T-cell (primary cell): ENCODE results near the gene RTP2. TPM values are rescaled to one million over a fixed set of nuclear protein-coding genes. Genes with fewer than 3 reads are reported as not detected.

Experiments
- ATAC-seq, 4 experiments: fragments of 200-7000 bp in 3 of 4; fragments of 150-1000 bp in 1 of 4; cut with Tn5 transposase; replicated peaks in 1 of 4; 1 replicate in 3 of 4; 2 replicates in 1 of 4; pipeline ENCODE4 v1.10.0; 2021; ENCODE audit warnings: moderate library complexity in 3 of 4, mild to moderate bottlenecking in 2 of 4, moderate number of reproducible peaks in 1 of 4
- CTCF ChIA-PET, 2 donors: fragments of 300-600 bp; sonication (Branson Sonifier 250); formaldehyde crosslinking; loops; one replicate each; lab custom pipeline; 2022; ENCODE audit warnings: antibody characterized with exemption in 2 of 2; lab: Charles Lee
- POLR2A ChIA-PET, 2 donors: fragments of 300-600 bp; sonication (Branson Sonifier 250); formaldehyde crosslinking; loops; one replicate each; lab custom pipeline; 2022; ENCODE audit warnings: antibody characterized with exemption in 2 of 2; lab: Charles Lee
- DNase-seq, 35 experiments: peaks; one replicate each; pipeline versions ENCODE4 v3.0.0 to v3.0.0-alpha.2; 2013 to 2023
- H3K27ac ChIP-seq: one replicate; pipeline ENCODE4 v1.5.1; 2013; ENCODE audit warnings: low read length
- H3K27me3 ChIP-seq, 2 experiments: replicated peaks in 1 of 2; 1 replicate in 1 of 2; 2 replicates in 1 of 2; pipeline versions ENCODE4 v1.6.1 to v1.7.0; 2013; ENCODE audit warnings: low read length in 1 of 2, mixed read lengths in 1 of 2; ENCODE audit not compliant: control insufficient read depth in 2 of 2, insufficient read depth in 2 of 2; ENCODE audit errors: extremely low read depth in 1 of 2
- H3K36me3 ChIP-seq, 2 donors: 1 replicate in 1 of 2; 2 replicates in 1 of 2; pipeline versions ENCODE4 v1.6.1 to v1.7.0; 2013; ENCODE audit warnings: low read length in 1 of 2; ENCODE audit not compliant: control insufficient read depth in 2 of 2, insufficient read depth in 1 of 2; ENCODE audit errors: extremely low read depth in 1 of 2
- H3K4me1 ChIP-seq, 2 experiments: 1 replicate in 1 of 2; 2 replicates in 1 of 2; pipeline versions ENCODE4 v1.6.1 to v1.7.0; 2013; ENCODE audit warnings: low read length in 2 of 2, mixed read lengths in 1 of 2; ENCODE audit not compliant: insufficient read depth in 2 of 2, control insufficient read depth in 1 of 2; ENCODE audit errors: extremely low read depth in 1 of 2
- H3K4me3 ChIP-seq, 2 donors: 1 replicate in 1 of 2; 2 replicates in 1 of 2; pipeline versions ENCODE4 v1.5.1 to v1.7.0; 2013; ENCODE audit warnings: mild to moderate bottlenecking in 2 of 2, low read length in 1 of 2, moderate library complexity in 1 of 2; ENCODE audit not compliant: control insufficient read depth in 1 of 2; ENCODE audit errors: extremely low read depth in 1 of 2
- H3K9me3 ChIP-seq: 2 replicates; pipeline ENCODE4 v1.7.0; 2013
- H3K27ac Mint-ChIP-seq, 2 donors: one replicate each; pipeline ENCODE4 v1.8.0; 2020 to 2021; ENCODE audit warnings: mild to moderate bottlenecking in 2 of 2, mixed read lengths in 2 of 2
- H3K27me3 Mint-ChIP-seq, 2 donors: one replicate each; pipeline ENCODE4 v1.8.0; 2021 to 2022; ENCODE audit warnings: mixed read lengths in 2 of 2
- H3K36me3 Mint-ChIP-seq: one replicate; pipeline ENCODE4 v1.8.0; 2021; ENCODE audit warnings: mixed read lengths
- H3K4me1 Mint-ChIP-seq, 3 donors: one replicate each; pipeline ENCODE4 v1.8.0; 2020 to 2022; ENCODE audit warnings: mixed read lengths in 3 of 3, mild to moderate bottlenecking in 1 of 3
- H3K4me3 Mint-ChIP-seq, 3 donors: one replicate each; pipeline ENCODE4 v1.8.0; 2020 to 2022; ENCODE audit warnings: mild to moderate bottlenecking in 3 of 3, mixed read lengths in 3 of 3, moderate library complexity in 3 of 3
- H3K9me3 Mint-ChIP-seq, 3 donors: one replicate each; pipeline ENCODE4 v1.8.0; 2020 to 2022; ENCODE audit warnings: mixed read lengths in 3 of 3
- WGBS: methylation state at CpG from one replicate; pipeline ENCODE4 v1.1.5; 2013; ENCODE audit warnings: missing lambda C conversion rate; ENCODE audit not compliant: insufficient coverage; 5-methylcytosine and 5-hydroxymethylcytosine counted together
- total RNA-seq, 35 experiments: library from RNA in 6 of 35; stranded (reverse) in 6 of 35; fragments of 120-200 nt in 1 of 35; gene quantifications; one replicate each; pipeline versions ENCODE4 v1.2.1 to v1.2.4 and lab custom pipeline; 2013 to 2026

The RTP2 gene, protein sequence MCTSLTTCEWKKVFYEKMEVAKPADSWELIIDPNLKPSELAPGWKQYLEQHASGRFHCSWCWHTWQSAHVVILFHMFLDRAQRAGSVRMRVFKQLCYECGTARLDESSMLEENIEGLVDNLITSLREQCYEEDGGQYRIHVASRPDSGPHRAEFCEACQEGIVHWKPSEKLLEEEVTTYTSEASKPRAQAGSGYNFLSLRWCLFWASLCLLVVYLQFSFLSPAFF
- not detected for total RNA-seq
- total RNA-seq (2013): not detected
- total RNA-seq (lab: John Stamatoyannopoulos, UW): 0 to 0.08 (median 0) reads per million in 29 experiments

DNA sequence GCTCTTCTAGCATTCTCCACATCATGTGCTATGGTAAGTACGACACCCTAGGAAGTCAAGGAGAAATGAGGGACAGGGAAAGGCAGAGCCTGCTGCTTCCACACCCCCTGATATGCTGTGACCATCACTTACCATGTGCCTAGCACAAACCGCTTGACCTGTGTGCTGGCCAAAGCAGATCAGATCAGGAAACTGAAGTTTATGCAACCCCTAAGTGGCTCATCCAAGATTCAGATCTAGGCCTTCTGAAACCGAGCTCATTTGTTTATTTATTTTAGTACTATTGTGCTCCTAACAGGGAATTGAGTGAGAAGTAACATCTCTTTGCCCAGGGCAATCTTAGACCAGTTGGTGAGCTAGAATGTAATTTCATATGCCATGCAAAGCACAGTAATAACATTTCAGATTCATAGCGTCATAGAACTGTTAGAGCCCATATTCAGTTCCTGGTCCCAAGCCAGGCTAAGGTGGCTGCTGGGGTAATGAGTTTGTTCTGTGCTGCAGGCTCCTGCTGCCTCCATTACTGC is at the start of gene RTP2:
Gene RTP2, minus strand, starts transcription at position 51 of the 527 bp plus-strand sequence. CDS start 429 bp downstream, outside the sequence.
- H3K4me3 Mint-ChIP-seq: no peak within 1 kb of the TSS
- ChIA-PET CTCF (interaction anchor here (0.6 to 1.9 kb wide), 6 partner anchors 8 to 386 kb away, joined by 3 to 7 read pairs (median 3); no protein-coding TSS in a partner anchor), POLR2A (no interaction called here)

DNA sequence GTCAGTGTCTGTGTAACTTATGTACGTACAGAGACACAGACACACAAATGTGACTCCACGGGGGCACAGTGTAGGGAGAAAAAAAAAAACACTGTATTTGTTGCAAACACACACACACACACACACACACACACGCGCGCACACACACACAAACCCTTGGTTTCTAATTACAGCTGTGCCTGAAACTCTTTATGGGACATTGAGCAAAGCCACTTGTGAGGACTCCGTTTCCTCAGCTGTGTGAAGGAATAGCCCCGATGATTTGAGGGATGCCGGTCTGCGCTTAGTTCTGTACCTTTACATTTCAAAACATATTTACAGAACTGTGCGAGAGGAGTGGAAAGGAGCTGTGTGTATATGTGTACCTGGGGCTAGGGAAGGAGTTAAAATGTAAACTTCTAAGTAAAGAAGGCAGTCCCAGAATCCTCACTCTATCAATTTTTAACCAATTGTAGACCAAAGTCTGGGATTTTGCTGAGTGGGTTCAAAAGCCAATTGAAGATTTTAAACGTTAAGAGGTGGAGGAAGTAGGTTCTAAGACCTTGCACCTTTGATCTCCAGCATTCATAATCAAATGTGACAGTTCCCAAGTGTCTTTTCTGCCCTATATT is 48.3 kb upstream of the RTP2 start:
- H3K4me1 ChIP-seq: peaks cover 10 to 42% of the 10 kb centered on the region in 2 experiments
- no peaks in the 10 kb centered on the region for H3K9me3 Mint-ChIP-seq
- no peak overlapping the region for H3K4me3 ChIP-seq
- H3K4me3 Mint-ChIP-seq: peak overlapping the region in 2 of 3 donors; percentile 22 to 41
- POLR2A ChIA-PET: interaction anchor here in 1 of 2 donors (0.6 kb wide), 1 partner anchor 16 kb away, joined by 3 read pairs; no protein-coding TSS in a partner anchor
- H3K27me3 Mint-ChIP-seq: no peaks in the 10 kb centered on the region
- no peaks in the 10 kb centered on the region for H3K36me3 ChIP-seq
- no peaks in the 10 kb centered on the region for H3K27me3 ChIP-seq
- H3K27ac ChIP-seq: no peak overlapping the region
- no CpG with 5 or more reads among the region's 11 CpGs for WGBS
- ATAC-seq: no peak
- peaks cover 56 to 63% (median 59%) of the 10 kb centered on the region in 3 donors for H3K4me1 Mint-ChIP-seq
- no peaks in the 10 kb centered on the region for H3K9me3 ChIP-seq
- CTCF ChIA-PET: interaction anchor here (0.6 to 2.7 kb wide), 9 partner anchors 11 to 674 kb away, joined by 3 to 17 read pairs (median 3); no protein-coding TSS in a partner anchor
- H3K36me3 Mint-ChIP-seq: no peaks in the 10 kb centered on the region
- no peak overlapping the region for H3K27ac Mint-ChIP-seq
- DNase-seq: no peak

More for the DNA sequence above, at the start of gene RTP2:
- no peak within 1 kb of the TSS for H3K4me3 ChIP-seq
- peaks cover 0 to 14% of the 10 kb centered on the region in 2 experiments for H3K27me3 ChIP-seq
- H3K27me3 Mint-ChIP-seq: peaks cover 0 to 4% of the 10 kb centered on the region in 2 donors
- 100% methylated on average over 2 of the region's 4 CpGs for WGBS
- DNase-seq (no peak), ATAC-seq (no peak)
- H3K9me3 Mint-ChIP-seq: no peaks in the 10 kb centered on the region
- no peaks in the 10 kb centered on the region for H3K4me1 Mint-ChIP-seq
- H3K36me3 ChIP-seq: no peaks in the 10 kb centered on the region
- H3K9me3 ChIP-seq: no peaks in the 10 kb centered on the region
- no peaks in the 10 kb centered on the region for H3K4me1 ChIP-seq
- H3K27ac ChIP-seq: no peak within 1 kb of the TSS
- H3K36me3 Mint-ChIP-seq: no peaks in the 10 kb centered on the region
- no peak within 1 kb of the TSS for H3K27ac Mint-ChIP-seq

- H3K36me3 ChIP-seq: no peaks in the 10 kb centered on the region
- peaks cover 57 to 69% (median 63%) of the 10 kb centered on the region in 3 donors for H3K4me1 Mint-ChIP-seq
- DNase-seq: peak in 1 of 35 experiments; percentile 8
- CTCF ChIA-PET: interaction anchor here (0.6 to 2.7 kb wide), 9 partner anchors 10 to 1291 kb away, joined by 3 to 17 read pairs (median 3); no protein-coding TSS in a partner anchor
- no peaks in the 10 kb centered on the region for H3K9me3 ChIP-seq
- peak overlapping the region in 1 of 2 donors; percentile 44 for H3K27ac Mint-ChIP-seq
- H3K27me3 ChIP-seq: no peaks in the 10 kb centered on the region
- no peak overlapping the region for H3K27ac ChIP-seq
- H3K4me3 Mint-ChIP-seq: peak overlapping the region in 1 of 3 donors; percentile 41
- POLR2A ChIA-PET: interaction anchor here in 1 of 2 donors (0.6 kb wide), 1 partner anchor 16 kb away, joined by 3 read pairs; no protein-coding TSS in a partner anchor
- no peaks in the 10 kb centered on the region for H3K9me3 Mint-ChIP-seq
- H3K4me1 ChIP-seq: peaks cover 13 to 42% of the 10 kb centered on the region in 2 experiments
- H3K36me3 Mint-ChIP-seq: no peaks in the 10 kb centered on the region
- H3K27me3 Mint-ChIP-seq: peaks cover 0 to 3% of the 10 kb centered on the region in 2 donors
- 82% methylated on average over 5 of the region's 14 CpGs for WGBS
- H3K4me3 ChIP-seq: no peak overlapping the region
- ATAC-seq: no peak
These were observed 47.7 kb upstream of the RTP2 start for GRCh38 chr3:187750006-187750512.

GRCh38 chr3:187748050-187748481 is 45.7 kb upstream of the RTP2 start:
- H3K27me3 ChIP-seq: no peaks in the 10 kb centered on the region
- peak overlapping the region; percentile 100 for H3K27ac Mint-ChIP-seq
- H3K9me3 ChIP-seq: no peaks in the 10 kb centered on the region
- peak; percentile 70 to 92 (median 85) for DNase-seq
- no peaks in the 10 kb centered on the region for H3K9me3 Mint-ChIP-seq
- ChIA-PET POLR2A (no interaction called here), CTCF (interaction anchor here (0.5 to 3.2 kb wide), 17 partner anchors 10 to 1389 kb away, joined by 3 to 22 read pairs (median 4); no protein-coding TSS in a partner anchor)
- peak; percentile 28 to 49 (median 44) for ATAC-seq
- H3K36me3 Mint-ChIP-seq: no peaks in the 10 kb centered on the region
- peaks cover 57 to 88% (median 63%) of the 10 kb centered on the region in 3 donors for H3K4me1 Mint-ChIP-seq
- H3K27me3 Mint-ChIP-seq: peaks cover 0 to 3% of the 10 kb centered on the region in 2 donors
- H3K4me3 ChIP-seq: no peak overlapping the region
- H3K4me1 ChIP-seq: peaks cover 13 to 42% of the 10 kb centered on the region in 2 experiments
- H3K36me3 ChIP-seq: no peaks in the 10 kb centered on the region
- H3K4me3 Mint-ChIP-seq: peak overlapping the region in 2 of 3 donors; percentile 26 to 52
- WGBS: no CpG with 5 or more reads among the region's 2 CpGs
- no peak overlapping the region for H3K27ac ChIP-seq

DNA sequence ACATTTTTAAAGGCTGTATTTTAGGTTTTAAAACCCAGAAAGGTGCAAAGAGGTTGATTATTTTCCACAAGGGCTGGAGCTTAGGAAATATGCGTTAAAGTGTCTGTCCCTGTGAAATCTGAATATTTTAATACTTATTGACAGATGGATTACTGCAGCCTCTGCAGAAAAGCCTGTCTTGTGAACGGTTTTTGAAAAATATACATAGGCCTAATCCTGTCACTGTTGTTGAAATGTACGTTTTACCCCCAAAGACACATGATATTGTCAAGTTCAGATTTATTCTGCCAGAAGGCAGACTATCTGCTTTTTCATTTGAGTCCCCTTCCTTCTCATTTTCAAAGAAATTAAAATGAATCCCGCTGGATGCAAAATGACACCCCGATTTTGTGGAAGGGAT is 45.1 kb upstream of the RTP2 start:
- Histone ChIP-seq H3K4me1 (peaks cover 18 to 47% of the 10 kb centered on the region in 2 experiments), H3K27me3 (no peaks in the 10 kb centered on the region), H3K36me3 (no peaks in the 10 kb centered on the region), H3K27ac (no peak overlapping the region), H3K9me3 (no peaks in the 10 kb centered on the region), H3K4me3 (no peak overlapping the region)
- CTCF ChIA-PET: interaction anchor here (0.5 to 3.2 kb wide), 22 partner anchors 9 to 1390 kb away, joined by 3 to 22 read pairs (median 4); no protein-coding TSS in a partner anchor
- peak overlapping the region in 1 of 3 donors; percentile 52 for H3K4me3 Mint-ChIP-seq
- peaks cover 62 to 93% (median 68%) of the 10 kb centered on the region in 3 donors for H3K4me1 Mint-ChIP-seq
- H3K36me3 Mint-ChIP-seq: no peaks in the 10 kb centered on the region
- no peaks in the 10 kb centered on the region for H3K9me3 Mint-ChIP-seq
- peak overlapping the region; percentile 100 for H3K27ac Mint-ChIP-seq
- DNase-seq (peak in 1 of 35 experiments; percentile 10), ATAC-seq (no peak)
- POLR2A ChIA-PET: interaction anchor here (0.6 to 0.8 kb wide), 3 partner anchors 9 to 594 kb away, joined by 3 to 12 read pairs (median 3); no protein-coding TSS in a partner anchor
- H3K27me3 Mint-ChIP-seq: peaks cover 0 to 3% of the 10 kb centered on the region in 2 donors
- WGBS: 52% methylated on average over 2 of the region's 5 CpGs
